Prostate gland (tissue), 2 donors: ENCODE measurements around the gene MAP1LC3B2. TPM values are rescaled to one million over a fixed set of nuclear protein-coding genes. Genes with fewer than 3 reads are reported as not detected.

ENCODE experiments used
- DNase-seq: peaks from one replicate; pipeline ENCODE4 v3.0.0-alpha.2; 2019; ENCODE audit warnings: low spot score
- H3K27ac ChIP-seq, 2 donors: fragments of 200-600 bp; sonication (generic); 2 replicates each; pipeline ENCODE4 v1.5.1; 2017 to 2019
- H3K27me3 ChIP-seq: fragments of 200-600 bp; sonication (generic); replicated peaks from 2 replicates; pipeline ENCODE4 v1.5.1; 2019; ENCODE audit not compliant: insufficient read depth
- H3K36me3 ChIP-seq, 2 donors: fragments of 200-600 bp; sonication (generic); 1 replicate in 1 of 2; 2 replicates in 1 of 2; pipeline versions ENCODE4 v1.5.1 to v1.8.1; 2017 to 2019
- H3K4me1 ChIP-seq: fragments of 200-600 bp; sonication (generic); replicated peaks from 2 replicates; pipeline ENCODE4 v1.5.1; 2019
- H3K4me3 ChIP-seq, 2 donors: fragments of 200-600 bp; sonication (generic); 2 replicates each; pipeline ENCODE4 v1.5.1; 2017 to 2019
- H3K9me3 ChIP-seq: fragments of 200-600 bp; sonication (generic); 2 replicates; pipeline ENCODE4 v1.5.1; 2017
- POLR2A ChIP-seq: fragments of 450-650 bp; IDR thresholded peaks from one replicate; pipeline ENCODE4 v1.6.1; 2016; ENCODE audit warnings: antibody characterized with exemption, mild to moderate bottlenecking
- POLR2AphosphoS5 ChIP-seq: sonication (generic); formaldehyde crosslinking; IDR thresholded peaks from one replicate; pipeline ENCODE4 v1.6.1; 2017; ENCODE audit warnings: antibody characterized with exemption
- WGBS: methylation state at CpG from one replicate; pipeline ENCODE4 v1.1.5; 2018; 5-methylcytosine and 5-hydroxymethylcytosine counted together
- intact Hi-C: fragments of 100-400 bp; cut with DNase I; formaldehyde crosslinking; loops from one replicate; pipeline ENCODE4 v1.14.2; 2022
- total RNA-seq, 2 donors: library from RNA; depleted of rRNA; stranded (reverse); fragments of >200 nt; gene quantifications; one replicate each; pipeline ENCODE4 v1.1.0, GENCODE V29; 2016
- TF ChIP-seq, protein P1 (sequence below), 4 experiments: fragments of 200-600 bp in 2 of 4; fragments of 450-650 bp in 2 of 4; sonication (generic) in 2 of 4; IDR thresholded peaks; 1 replicate in 3 of 4; 2 replicates in 1 of 4; pipeline ENCODE4 v1.5.1; 2016 to 2019; ENCODE audit warnings: antibody characterized with exemption in 4 of 4, mild to moderate bottlenecking in 2 of 4, moderate library complexity in 2 of 4

MAP1LC3B2 gene
- total RNA-seq, 2 donors from 2014 or later = 1.6 TPM; not detected in 1

DNA sequence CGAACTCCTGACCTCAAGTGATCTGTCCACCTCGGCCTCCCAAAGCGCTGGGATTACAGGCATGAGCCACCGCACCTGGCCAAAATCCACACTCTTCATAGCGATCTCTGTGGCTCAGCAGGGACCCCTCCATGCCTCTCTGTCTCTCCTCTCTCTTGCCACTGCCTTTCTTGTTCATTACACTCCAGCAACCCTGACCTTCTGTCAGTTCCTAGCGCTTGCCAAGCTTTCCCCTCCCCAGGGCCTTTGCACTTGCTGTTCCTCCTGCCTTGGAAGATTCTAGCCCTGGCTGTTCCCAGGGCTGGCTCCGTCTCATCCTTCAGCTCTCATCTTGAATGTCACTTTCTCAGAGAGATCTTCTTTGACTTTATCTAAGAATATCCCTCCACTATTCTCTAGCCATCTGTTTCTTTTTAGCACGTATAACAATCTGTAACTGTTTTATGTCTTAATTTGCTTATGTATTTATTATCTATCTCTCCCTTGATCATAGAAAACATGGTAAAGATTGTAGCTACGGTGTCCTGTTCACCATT is 38.9 kb upstream of the MAP1LC3B2 start:
- TF ChIP-seq, protein P1, sequence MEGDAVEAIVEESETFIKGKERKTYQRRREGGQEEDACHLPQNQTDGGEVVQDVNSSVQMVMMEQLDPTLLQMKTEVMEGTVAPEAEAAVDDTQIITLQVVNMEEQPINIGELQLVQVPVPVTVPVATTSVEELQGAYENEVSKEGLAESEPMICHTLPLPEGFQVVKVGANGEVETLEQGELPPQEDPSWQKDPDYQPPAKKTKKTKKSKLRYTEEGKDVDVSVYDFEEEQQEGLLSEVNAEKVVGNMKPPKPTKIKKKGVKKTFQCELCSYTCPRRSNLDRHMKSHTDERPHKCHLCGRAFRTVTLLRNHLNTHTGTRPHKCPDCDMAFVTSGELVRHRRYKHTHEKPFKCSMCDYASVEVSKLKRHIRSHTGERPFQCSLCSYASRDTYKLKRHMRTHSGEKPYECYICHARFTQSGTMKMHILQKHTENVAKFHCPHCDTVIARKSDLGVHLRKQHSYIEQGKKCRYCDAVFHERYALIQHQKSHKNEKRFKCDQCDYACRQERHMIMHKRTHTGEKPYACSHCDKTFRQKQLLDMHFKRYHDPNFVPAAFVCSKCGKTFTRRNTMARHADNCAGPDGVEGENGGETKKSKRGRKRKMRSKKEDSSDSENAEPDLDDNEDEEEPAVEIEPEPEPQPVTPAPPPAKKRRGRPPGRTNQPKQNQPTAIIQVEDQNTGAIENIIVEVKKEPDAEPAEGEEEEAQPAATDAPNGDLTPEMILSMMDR (IDR thresholded peaks at IDR 0.05) = no peak
- Histone ChIP-seq H3K9me3 (no peaks in the 10 kb centered on the region), H3K27ac (peak overlapping the region in 1 of 2 donors; percentile 21), H3K27me3 (no peaks in the 10 kb centered on the region), H3K36me3 (no peaks in the 10 kb centered on the region), H3K4me1 (no peaks in the 10 kb centered on the region), H3K4me3 (no peak overlapping the region)
- 88% methylated on average over 9 of the region's 9 CpGs for WGBS
- intact Hi-C loops = no loop called here
- no peak for DNase-seq

DNA sequence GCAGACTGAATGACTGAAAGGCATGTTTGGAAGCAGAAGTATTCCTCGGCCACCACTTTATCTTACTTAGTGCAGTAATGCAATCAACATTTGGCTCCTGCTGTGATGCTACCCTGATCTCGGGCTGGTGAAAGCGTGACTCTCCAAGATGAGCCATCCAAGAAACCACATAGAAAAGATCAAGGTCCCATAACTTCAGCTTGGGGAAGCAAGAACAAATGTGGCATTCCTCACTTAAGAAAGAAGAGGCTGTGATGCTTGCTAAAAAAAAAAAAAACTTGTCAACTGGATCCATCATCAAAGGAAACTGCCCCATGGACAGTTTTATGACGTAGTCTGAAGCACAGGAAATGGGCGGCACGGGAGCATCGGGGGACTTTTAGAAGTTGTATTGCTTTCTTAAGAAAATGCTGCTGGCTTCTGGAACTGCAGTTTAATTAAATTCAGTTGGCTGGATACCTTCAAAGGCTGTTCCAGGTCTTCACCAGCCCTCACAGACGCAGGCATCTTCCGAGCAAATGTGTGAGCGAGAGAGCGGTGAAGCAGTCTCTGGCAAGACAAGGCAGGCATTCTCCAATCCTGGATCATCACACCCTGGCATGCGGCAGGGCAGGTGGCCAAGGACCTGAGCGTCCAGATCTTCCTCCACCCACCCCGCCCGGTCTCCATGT is 38.2 kb upstream of the MAP1LC3B2 start:
- no peak overlapping the region for H3K4me3 ChIP-seq
- H3K9me3 ChIP-seq = no peaks in the 10 kb centered on the region
- intact Hi-C loops = no loop called here
- H3K4me1 ChIP-seq = no peaks in the 10 kb centered on the region
- WGBS = 23% methylated on average over 14 of the region's 15 CpGs
- no peaks in the 10 kb centered on the region for H3K27me3 ChIP-seq
- H3K36me3 ChIP-seq = no peaks in the 10 kb centered on the region
- TF ChIP-seq, protein P1 (IDR thresholded peaks at IDR 0.05) = no peak
- TF ChIP-seq POLR2A (no peak), POLR2AphosphoS5 (peak; percentile 65)
- peak; percentile 84 for DNase-seq
- H3K27ac ChIP-seq = peak overlapping the region in 1 of 2 donors; percentile 21

- Histone ChIP-seq H3K27ac (peak overlapping the region in 1 of 2 donors; percentile 70), H3K36me3 (no peaks in the 10 kb centered on the region), H3K9me3 (no peaks in the 10 kb centered on the region), H3K27me3 (no peaks in the 10 kb centered on the region), H3K4me1 (peaks cover 8% of the 10 kb centered on the region), H3K4me3 (no peak overlapping the region)
- 90% methylated on average over 10 of the region's 10 CpGs for WGBS
- TF ChIP-seq, protein P1 (IDR thresholded peaks at IDR 0.05) = no peak
- no peak for TF ChIP-seq POLR2AphosphoS5
- TF ChIP-seq POLR2A = no peak
- intact Hi-C loops = no loop called here
- no peak for DNase-seq
Measured at GRCh38 chr12:116524311-116524710, 34.9 kb upstream of the MAP1LC3B2 start.

- H3K27ac ChIP-seq = peak overlapping the region; percentile 68 to 70
- no peaks in the 10 kb centered on the region for H3K27me3 ChIP-seq
- TF ChIP-seq POLR2AphosphoS5 (no peak), POLR2A (no peak)
- TF ChIP-seq, protein P1 (IDR thresholded peaks at IDR 0.05) = no peak
- no peaks in the 10 kb centered on the region for H3K9me3 ChIP-seq
- H3K36me3 ChIP-seq = no peaks in the 10 kb centered on the region
- H3K4me3 ChIP-seq = peak overlapping the region; percentile 5 to 6
- 42% methylated on average over 4 of the region's 4 CpGs for WGBS
- intact Hi-C loops = loop anchor here (5.0 kb wide), 2 partner anchors 72 to 248 kb away; partner anchors contain the start of gene MED13L
- DNase-seq = no peak
- peaks cover 9% of the 10 kb centered on the region for H3K4me1 ChIP-seq
Measured at GRCh38 chr12:116524964-116525379, 34.2 kb upstream of the MAP1LC3B2 start.
